CD4-positive, alpha-beta T cell treated with Interferon alpha-2 for 1 hour (primary cell): ENCODE measurements around the gene ZCCHC7.
"Not testable (repeated sequence)": the region's sequence is repeated elsewhere in the genome, so short reads cannot be mapped to it uniquely, and the experiment has no call there.

Source experiments
- DNase-seq, 2 donors: peaks; one replicate each; pipeline ENCODE4 v3.0.0-alpha.2; 2020 to 2022

Gene ZCCHC7

DNA sequence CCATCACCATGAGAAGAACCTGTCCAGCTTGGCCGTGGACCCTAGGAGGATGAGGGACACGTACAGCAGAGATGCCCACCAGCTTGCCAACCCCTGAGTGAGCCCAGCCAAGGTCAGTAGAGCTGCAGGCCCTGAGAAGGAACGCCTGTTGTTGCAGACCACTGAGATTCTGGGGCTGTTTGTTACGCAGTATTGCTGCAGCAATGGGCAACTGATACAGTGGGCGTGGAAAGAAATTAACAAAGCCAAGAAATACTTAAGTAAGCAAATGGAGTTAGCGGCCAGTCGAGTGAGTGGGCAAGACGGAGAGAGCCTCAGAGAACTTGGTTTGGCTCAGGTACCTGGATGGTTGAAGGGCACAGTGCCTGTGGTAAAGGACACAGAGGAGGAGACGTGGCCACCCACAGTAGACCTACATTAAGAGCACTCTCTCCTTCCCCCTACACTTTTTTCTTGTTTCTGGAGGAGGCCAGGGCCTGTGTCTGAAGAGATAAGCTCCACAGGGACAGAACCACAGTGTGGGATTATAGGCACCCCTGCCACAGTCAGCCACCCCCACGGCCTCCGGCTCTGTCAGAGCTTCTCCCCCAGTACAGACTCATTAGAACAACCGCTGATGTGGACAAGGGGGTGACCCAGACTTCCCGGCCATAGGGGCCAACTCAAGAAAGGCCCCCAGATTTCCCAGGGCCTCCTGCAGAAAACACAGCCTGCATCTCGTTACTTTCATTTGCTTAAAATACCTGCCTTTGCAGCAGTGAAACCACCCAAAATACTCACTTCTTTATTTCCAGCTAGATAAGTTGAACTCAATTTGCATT is 262.0 kb downstream of the ZCCHC7 start:
- DNase-seq, result no peak

DNA sequence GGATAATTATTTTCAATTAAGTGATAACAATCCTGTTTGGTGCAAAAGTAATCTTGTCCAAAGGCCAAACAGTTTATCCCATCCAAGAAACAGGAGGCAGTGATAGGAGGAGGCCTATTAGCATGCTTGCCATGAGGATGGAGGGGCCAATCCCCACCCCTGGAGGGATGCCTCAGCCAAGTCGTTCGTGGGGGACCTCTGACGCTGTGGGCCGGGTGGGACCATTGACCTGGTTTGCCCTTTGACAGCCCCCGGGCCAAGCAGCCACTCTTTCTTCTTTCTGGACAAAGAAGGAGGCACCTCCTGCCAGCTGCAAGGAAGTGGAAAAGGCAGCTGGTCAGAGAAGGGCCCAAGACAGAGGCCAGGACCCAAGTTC is 262.6 kb downstream of the ZCCHC7 start:
- no peak for DNase-seq

DNA sequence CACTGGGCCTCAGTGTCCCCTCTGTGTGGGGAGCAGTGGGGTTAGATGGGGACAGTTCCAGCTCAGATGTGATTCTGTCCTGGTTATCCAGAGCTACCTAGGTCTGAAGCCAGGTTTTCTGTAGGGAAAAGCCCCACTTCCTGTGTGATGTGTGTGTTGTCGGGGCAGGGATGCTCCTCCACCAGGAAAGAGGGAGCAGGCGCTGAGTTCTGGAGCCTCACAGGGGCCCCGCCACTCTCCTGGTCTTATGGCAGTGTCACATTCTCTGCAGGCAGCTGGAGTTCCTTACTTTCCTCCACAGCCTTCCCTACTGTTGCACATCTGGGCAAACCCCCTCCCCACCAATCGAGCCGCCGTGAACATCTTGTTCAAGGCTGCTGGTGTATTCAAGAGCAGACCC is 263.0 kb downstream of the ZCCHC7 start:
- DNase-seq, result no peak

DNA sequence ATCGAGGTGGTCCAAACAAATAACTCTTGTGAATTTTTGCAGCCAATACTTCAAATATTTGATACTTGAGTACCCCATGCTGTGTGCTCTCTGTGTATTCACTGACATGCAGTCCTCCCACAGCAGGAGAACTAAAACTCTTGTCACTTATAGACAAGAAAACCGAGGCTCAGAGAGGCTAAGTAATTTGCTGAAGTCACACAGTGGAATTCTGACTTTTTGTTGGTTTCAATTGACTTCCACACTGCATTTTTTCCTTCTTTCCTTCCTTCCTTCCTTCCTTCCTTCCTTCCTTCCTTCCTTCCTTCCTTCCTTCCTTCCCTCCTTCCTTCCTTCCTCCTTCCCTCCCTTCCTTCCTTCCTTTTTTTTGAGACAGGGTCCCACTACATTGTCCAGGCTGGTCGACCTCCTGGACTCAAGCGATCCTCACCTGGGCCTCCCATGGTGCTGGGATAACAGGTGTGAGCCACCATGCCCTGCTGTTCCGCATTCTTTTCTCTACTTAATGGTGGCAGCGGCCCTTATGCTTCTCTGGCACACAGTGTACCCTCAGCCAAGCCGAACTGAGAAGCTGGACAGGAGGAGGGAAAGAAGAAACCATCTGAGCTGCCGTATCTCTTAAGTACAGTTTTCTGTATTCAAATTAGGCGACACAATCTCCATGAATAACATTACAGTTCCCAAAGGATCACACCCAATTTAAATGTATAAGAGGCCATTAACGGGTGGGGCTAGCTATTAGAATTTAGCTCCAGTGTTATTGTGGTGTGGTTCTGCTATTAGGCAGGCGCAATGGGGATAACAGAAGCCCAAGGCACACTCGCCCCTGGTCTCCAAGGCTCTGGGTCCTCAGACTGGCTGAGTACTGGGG is 263.7 kb downstream of the ZCCHC7 start:
- no peak for DNase-seq

DNA sequence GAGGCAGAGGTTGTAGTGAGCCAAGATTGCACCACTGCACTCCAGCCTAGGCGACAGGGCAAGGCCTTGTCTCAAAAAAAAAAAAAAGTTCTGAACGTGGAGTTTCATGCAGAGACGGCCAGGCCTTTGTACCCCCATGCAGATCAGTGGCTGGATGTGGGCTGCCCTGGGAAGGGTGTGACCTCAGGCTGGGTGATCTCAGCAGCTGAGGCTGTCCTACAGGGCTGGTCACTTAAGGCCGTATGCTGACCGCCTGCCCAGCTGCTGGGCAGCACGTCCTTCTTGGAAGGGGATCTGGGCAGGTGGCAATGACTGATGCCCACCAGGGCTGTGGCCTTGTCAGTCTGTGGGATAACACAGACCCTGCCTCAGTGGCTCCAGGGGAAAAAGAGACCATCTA is 264.9 kb downstream of the ZCCHC7 start:
- no peak for DNase-seq

DNA sequence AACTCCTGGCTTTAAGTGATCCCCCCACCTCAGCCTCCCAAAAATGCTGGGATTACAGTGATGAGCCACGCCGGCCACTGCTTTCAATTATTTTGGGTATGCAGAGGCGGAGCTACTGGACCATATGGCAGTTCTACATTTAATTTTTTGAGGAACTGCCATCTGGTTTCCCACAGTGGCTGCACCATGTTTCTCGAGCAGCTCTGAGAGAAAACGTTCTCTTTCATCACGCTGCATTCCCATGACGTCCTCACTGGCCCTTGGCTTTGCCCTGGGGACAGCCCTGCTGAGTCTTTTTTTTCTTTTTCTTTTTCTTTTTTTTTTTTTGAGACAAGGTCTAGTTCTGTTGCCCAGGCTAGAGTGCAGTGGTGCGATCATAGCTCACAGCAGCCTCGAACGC is 266.6 kb downstream of the ZCCHC7 start:
- DNase-seq, result peak in 1 of 2 donors; percentile 29

DNA sequence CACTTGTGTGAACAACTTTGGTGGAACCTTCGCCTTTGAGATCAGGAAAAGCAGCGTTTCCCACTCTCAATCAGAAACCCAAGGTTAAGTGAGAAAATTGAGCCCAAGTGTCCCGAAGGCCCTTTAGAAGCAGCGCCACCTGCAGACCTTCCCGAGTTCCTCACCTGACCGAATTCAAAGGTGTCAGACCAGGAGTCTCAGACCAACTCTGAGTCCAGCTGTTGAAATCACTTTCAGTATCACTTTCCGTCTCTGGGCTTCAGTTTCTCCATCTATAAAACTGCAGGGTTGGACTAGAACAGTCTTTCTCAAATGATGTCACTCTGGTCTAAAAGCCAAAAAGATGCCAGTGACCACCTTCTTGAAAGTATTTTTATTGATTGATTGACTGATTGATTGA is 270.4 kb downstream of the ZCCHC7 start:
- DNase-seq, result peak; percentile 38 to 46

DNA sequence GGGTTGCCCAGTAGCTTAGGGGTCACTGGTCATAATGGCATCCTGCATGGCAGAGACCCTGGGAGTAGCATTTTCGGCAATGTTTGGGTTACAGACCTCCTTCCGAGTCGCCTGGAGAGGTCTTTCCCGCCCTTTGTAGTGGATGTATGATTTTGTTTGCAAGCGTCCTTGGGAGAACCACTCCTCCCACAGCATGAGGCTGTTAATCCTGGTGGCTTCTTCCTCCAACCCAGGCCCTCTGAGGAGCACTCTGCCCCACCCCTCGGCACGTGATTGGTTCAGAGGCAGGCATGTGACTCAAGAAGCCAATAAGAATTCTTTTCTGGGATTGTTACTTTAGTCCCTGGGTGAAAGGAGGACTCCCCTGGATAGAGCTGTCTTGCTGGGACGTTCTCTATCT is 271.9 kb downstream of the ZCCHC7 start:
- no peak for DNase-seq

DNA sequence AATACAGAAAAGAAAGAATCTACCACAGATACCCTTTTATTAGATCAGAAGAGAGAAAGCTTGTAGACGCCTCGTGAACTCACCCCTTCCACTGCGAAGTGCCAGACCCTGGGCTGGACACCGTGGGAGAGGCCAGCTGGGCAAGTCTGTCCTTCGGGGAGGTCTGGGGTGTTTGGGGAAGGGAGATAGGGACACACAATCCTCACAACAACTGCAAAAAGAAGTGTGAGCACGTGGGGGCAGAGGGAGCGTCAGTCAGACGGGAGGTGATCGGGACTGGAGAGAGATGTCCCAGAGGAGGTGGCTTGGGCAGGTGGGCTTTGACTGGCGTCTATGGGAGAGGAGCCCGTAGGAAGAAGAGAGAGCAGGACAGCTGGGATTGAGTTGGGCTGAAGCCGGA is 274.9 kb downstream of the ZCCHC7 start:
- DNase-seq, result no peak

DNA sequence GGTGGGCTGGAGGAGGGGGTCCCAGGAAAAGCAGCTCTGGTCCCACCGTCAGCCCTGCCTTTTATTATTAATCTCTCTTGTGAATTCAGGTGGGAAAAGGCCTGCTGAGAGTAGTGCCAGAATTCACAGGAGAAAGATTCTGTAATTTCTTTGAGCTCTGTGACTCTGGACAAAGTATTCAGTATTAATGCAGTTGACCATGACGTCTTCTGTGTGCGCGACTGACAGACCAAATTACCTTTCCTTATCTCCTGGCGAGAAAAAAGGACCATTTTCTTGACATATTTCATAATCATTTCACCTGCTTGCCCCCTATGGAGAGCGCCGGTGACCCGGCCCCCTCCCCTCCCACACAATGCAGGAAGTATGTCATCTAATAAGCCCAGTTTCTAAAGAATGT is 275.3 kb downstream of the ZCCHC7 start:
- no peak for DNase-seq

DNA sequence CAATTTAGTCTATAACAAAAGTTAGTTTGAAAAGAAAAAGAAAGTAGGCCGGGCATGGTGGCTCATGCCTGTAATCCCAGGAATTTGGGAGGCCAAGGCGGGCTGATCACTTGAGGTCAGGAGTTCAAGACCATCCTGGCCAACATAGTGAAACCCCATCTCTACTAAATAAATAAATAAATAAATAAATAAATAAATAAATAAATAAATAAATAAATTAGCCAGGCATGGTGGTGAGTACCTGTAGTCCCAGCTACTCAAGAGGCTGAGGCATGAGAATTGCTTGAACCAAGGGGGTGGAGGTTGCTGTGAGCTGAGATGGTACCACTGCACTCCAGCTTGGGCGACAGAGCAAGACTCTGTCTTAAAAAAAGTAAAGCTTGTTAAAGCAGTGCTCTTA is 277.6 kb downstream of the ZCCHC7 start:
- not testable (repeated sequence) for DNase-seq

DNA sequence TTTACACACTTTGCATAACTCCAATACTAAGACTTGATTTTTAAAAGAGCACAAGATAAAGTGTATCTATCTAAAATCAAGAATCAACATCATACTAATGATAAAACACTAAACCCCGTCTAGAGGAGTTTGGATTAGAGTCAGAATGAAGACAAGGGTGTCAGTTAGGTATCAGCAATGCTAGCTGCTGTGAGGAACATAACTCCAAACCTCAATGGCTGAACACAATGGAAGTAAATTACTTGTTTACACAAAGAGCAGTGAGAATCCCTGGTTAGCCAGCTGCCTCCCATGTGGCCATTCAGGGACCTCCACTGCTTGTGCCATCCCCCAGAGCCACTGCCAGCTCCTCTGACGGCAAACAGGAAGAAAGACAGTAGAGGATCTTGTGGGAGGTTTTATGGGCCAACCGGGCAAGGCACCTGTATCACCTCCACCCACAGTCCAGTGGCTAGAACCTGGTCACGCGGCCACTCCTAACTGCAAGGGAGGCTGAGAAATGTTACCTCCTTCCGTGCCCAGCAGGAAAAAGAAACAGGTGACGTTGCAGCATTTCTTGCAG is 278.2 kb downstream of the ZCCHC7 start:
- DNase-seq, result no peak

DNA sequence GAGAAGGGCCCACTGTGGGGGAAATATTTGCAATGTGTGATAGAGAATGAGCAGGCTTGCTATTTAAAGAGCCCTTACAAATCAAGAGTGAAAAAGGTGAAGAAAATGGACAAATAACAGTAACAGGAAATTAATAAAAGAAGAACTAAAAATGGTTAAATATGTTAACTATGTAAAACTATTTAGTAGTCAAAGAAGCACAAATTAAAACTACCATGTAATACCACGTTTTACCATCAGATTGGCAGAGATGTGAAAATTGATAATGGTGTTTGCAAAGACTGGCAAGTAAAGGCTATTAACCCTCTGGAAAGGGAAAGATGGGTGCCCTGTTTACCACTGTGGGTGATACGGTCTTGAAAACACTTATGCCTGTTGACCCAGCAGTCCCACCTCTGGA is 279.0 kb downstream of the ZCCHC7 start:
- no peak for DNase-seq

DNA sequence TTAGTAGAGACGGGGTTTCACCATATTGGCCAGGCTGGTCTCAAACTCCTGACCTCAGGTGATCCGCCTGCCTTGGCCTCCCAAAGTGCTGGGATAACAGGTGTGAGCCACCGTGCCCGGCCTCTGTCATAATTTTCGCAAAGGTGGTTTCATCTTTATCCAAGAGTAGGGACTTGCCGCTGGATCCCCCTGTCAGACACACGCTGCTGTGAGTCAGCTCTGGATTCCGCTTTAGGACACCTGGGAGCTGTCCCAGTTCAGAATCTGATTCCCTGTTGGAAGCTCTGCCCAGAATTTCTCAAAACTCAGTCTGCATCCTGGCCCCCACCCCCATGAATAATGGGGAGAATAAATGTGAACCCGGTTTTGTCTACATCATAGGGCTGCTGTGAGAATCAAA is 284.2 kb downstream of the ZCCHC7 start:
- no peak for DNase-seq

DNA sequence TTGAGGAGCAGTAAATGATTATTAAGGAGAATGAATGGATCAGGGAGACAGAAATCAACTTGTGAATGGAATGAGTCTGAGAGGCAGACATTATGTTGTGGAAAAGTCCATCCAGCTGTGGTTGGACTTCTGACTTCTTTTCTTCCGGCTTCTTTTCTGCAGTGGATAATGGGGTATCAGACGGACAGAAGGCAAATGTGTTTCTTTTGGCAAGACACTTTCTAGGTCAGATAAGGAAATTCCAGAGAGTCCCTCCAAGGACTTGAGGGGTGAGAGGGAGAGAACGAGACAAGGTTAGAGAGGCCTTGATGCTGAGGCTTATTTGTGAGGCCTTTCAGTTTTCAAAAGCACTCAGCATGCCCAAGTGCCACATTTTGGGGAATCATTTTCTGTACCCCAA is 285.0 kb downstream of the ZCCHC7 start:
- no peak for DNase-seq

DNA sequence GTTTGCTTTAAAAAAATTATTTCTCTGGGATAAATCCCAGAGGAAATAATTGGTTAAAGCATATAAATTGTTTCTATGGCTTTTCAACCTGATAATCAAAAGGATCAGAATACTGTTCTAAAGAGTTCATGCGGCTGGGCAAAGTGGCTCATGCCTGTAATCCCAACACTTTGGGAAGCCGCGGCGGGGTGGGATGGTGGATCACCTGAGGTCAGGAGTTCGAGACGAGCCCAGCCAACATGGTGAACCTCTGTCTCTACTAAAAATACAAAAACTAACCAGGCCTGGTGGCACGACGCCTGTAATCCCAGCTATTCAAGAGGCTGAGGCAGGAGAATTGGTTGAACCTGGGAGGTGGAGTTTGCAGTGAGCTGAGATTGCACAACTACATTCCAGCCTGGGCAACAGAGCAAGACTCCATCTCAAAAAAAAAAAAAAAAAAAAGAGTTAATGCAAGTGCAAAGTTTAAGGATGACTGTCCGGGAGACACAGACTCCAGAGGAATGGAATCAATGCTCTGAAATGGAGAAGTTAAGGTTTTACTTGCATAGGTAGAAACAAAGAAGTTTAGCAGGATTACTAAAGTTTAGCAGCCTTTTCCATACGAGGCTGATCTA is 285.5 kb downstream of the ZCCHC7 start:
- no peak for DNase-seq

DNA sequence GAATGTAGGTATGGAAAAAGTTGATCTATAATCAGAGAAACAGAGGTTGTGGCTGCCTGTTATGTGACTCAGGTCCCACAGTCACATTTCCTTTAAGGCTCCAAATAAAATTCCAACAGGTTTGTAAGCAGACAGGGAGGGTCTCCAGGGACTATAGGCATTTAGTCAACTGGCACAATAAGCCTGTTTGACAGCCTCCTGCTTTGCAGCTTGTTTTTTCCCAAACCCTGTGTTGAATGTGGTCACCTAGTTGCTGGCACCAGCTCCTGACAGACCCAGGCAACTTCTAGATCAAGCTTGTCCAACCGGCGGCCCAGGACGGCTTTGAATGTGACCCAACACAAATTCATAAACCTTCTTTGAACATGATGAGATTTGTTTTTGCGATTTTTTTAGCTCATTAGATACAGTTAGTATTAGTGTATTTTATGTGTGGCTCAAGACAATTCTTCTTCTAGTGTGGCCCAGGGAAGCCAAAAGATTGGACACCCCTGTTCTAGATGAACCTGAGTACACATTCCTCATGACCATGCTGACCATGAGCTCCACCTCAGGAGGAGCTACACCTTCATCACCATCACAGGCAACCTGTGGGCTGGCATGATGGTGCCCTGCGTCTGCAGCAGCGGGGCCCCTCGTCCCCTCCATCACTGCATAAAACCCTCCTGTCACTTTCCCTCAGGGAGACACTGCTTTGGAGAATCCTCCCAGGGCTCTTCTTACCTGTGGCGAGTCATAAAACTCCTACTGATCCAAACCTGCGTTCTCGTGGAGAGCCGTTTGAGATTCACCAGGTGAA is 286.4 kb downstream of the ZCCHC7 start:
- no peak for DNase-seq

DNA sequence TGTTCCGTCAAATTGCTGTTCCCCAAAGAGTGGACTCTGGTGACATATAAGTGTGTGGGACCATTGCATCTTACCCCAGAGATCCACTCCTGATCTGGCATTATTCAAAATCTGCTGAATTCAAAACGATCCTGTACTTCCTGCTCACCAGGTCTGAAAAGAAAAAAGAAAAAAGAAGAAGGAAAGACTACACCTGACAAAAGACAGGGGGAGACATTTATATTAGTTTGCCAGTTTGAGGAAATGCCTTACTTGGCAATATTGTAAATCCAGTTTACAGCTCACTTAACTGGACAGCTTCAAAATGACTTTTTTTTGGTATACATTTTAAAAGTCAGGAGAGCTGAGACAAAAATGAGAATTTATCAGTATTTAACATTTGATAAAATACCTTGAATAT is 287.1 kb downstream of the ZCCHC7 start:
- no peak for DNase-seq
